Ovary (tissue), 9 donors: Measurements from ENCODE around the gene ZMAT5. TPM values are rescaled to one million over a fixed set of nuclear protein-coding genes. Genes with fewer than 3 reads are reported as not detected.

Source experiments
- DNase-seq, 5 donors: peaks; one replicate each; pipeline ENCODE4 v3.0.0-alpha.2; 2019 to 2020
- H3K27ac ChIP-seq, 2 donors: fragments of 200-600 bp; one replicate each; pipeline versions ENCODE4 v1.5.1 to v1.8.0; 2019 to 2022
- H3K27me3 ChIP-seq: fragments of 200-600 bp; one replicate; pipeline ENCODE4 v1.8.0; 2022
- H3K36me3 ChIP-seq: fragments of 200-600 bp; sonication (generic); one replicate; pipeline ENCODE4 v1.5.1; 2019
- H3K4me1 ChIP-seq: one replicate; pipeline ENCODE4 v1.8.1; 2013; ENCODE audit warnings: mild to moderate bottlenecking, moderate library complexity; ENCODE audit not compliant: insufficient read depth
- H3K4me3 ChIP-seq: fragments of 200-600 bp; sonication (generic); one replicate; pipeline ENCODE4 v1.5.1; 2017
- H3K9me3 ChIP-seq, 2 donors: fragments of 200-600 bp in 1 of 2; sonication (generic) in 1 of 2; one replicate each; pipeline versions ENCODE4 v1.5.1 to v1.8.1; 2013 to 2019; ENCODE audit warnings: mild to moderate bottlenecking in 1 of 2, moderate library complexity in 1 of 2
- EP300 ChIP-seq: sonication (generic); formaldehyde crosslinking; IDR thresholded peaks from one replicate; pipeline ENCODE4 v1.6.1; 2017; ENCODE audit warnings: antibody characterized with exemption
- POLR2A ChIP-seq: fragments of 450-650 bp; IDR thresholded peaks from one replicate; pipeline ENCODE4 v1.6.1; 2017; ENCODE audit warnings: antibody characterized with exemption, mild to moderate bottlenecking, moderate library complexity
- WGBS, 3 donors: extraction: QIAGEN DNeasy Blood & Tissue Kit in 1 of 3; methylation state at CpG; one replicate each; pipeline versions ENCODE4 v1.1.5 to v1.1.7; 2013 to 2017; 5-methylcytosine and 5-hydroxymethylcytosine counted together
- intact Hi-C, 4 donors: fragments of 100-400 bp; cut with DNase I; formaldehyde crosslinking; loops; one replicate each; pipeline versions ENCODE4 v1.11.0 to v1.15.1; 2022 to 2023
- polyA plus RNA-seq, 2 donors: library from polyadenylated mRNA; stranded (reverse); fragments of 200-250 nt in 1 of 2; fragments of 350-450 nt in 1 of 2; fragmentation: Illumina TruSeq in 1 of 2; extraction: RNeasy Lipid Tissue Mini Kit (QIAGEN cat#74804) in 1 of 2; gene quantifications; one replicate each; pipeline ENCODE4 v1.2.3, GENCODE V29; 2013 to 2014
- total RNA-seq, 7 donors: library from RNA; depleted of rRNA in 2 of 7; stranded (reverse); fragments of >200 nt in 2 of 7; fragmentation: NEBNext Ultra II Directional in 3 of 7; extraction: Animal tissue kit (Norgen Biotek cat#: 25700) in 3 of 7; gene quantifications; one replicate each; pipeline versions ENCODE4 v1.1.0 to v1.2.4, GENCODE V29; 2016 to 2023
- TF ChIP-seq, protein P1 (sequence below), 3 donors: fragments of 450-650 bp in 2 of 3; fragments of 200-600 bp in 1 of 3; IDR thresholded peaks; one replicate each; pipeline versions ENCODE4 v1.5.1 to v1.8.0; 2016 to 2022; ENCODE audit warnings: antibody characterized with exemption in 3 of 3, mild to moderate bottlenecking in 1 of 3
- donor health status: DM: no; HTN: no; CAD: no; lungs with moderate emphysema.
- donor health status: DM: no; HTN: no; CAD: no.
- donor health status: Bipolar disorder and iron deficiency.
- donor health status: DM: yes; HTN: yes; CAD: no.
- donor health status: DM: no; HTN: no; CAD: no.
- donor health status: DM: yes; HTN: yes; CAD: no.

ZMAT5 gene
- total and polyA plus RNA-seq, 9 donors = 5.7 to 27.2 (median 21.4) TPM

DNA sequence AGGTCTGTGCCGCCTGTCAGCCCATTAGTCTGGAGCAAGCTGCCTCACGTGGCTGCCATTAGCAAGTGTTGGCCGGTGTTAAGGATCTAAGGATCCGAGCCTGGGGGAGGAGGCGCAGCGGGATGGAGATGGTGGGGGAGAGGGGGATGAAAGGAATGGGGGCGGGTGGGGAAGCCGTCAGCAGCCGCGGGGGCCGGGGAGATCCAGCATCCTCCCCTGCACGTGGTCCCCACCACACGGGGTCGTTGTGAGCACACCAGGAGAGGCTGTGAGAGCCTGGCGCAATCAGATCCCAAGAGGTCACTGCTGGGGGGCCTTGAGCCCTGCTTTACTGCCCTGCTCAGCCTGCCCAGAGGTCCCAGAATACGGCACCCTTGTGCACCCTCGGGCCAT is 39.7 kb downstream of the ZMAT5 start:
- 3 to 4% (median 4%) methylated on average over 16 to 17 of the region's 17 CpGs for WGBS, 3 donors
- peak; percentile 27 to 61 (median 37) for DNase-seq
- Histone ChIP-seq H3K27me3 (no peaks in the 10 kb centered on the region), H3K4me3 (no peak overlapping the region), H3K36me3 (no peaks in the 10 kb centered on the region), H3K27ac (no peak overlapping the region), H3K4me1 (no peaks in the 10 kb centered on the region), H3K9me3 (no peaks in the 10 kb centered on the region)
- intact Hi-C loops = no loop called here
- TF ChIP-seq, protein P1, sequence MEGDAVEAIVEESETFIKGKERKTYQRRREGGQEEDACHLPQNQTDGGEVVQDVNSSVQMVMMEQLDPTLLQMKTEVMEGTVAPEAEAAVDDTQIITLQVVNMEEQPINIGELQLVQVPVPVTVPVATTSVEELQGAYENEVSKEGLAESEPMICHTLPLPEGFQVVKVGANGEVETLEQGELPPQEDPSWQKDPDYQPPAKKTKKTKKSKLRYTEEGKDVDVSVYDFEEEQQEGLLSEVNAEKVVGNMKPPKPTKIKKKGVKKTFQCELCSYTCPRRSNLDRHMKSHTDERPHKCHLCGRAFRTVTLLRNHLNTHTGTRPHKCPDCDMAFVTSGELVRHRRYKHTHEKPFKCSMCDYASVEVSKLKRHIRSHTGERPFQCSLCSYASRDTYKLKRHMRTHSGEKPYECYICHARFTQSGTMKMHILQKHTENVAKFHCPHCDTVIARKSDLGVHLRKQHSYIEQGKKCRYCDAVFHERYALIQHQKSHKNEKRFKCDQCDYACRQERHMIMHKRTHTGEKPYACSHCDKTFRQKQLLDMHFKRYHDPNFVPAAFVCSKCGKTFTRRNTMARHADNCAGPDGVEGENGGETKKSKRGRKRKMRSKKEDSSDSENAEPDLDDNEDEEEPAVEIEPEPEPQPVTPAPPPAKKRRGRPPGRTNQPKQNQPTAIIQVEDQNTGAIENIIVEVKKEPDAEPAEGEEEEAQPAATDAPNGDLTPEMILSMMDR (IDR thresholded peaks at IDR 0.05) = no peak
- no peak for TF ChIP-seq POLR2A
- no peak for TF ChIP-seq EP300

DNA sequence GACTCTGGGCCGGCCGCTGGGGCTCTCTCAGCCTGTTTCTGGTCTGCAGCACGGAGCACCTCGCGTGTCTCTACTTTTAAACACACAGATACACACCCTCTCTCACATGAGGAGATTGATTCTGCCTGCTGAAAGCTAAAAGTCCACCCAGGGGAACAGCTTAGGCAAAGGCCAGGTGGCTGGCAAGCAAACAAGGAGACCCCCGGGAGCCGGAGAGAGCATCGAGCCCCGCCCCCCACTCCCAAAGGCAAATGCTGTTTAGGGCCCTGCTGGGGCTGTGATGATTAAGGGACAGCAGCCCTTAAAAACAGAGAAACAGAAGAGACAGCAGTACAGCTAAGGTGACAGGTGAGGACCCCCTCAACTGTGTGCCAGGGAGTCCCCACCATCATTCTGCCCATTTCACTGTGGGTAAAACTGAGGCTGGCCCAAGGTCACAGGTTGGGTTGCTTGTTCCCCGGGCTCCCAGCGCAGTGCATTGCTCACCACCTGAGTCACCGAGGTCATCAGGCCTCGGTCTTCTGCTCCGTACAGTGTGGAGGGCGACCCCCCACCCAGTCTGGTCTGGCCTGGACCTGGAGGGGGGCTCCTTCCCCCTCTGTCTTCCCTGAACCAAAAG is 40.2 kb downstream of the ZMAT5 start:
- 31 to 44% (median 40%) methylated on average over 14 to 15 of the region's 15 CpGs for WGBS, 3 donors

DNA sequence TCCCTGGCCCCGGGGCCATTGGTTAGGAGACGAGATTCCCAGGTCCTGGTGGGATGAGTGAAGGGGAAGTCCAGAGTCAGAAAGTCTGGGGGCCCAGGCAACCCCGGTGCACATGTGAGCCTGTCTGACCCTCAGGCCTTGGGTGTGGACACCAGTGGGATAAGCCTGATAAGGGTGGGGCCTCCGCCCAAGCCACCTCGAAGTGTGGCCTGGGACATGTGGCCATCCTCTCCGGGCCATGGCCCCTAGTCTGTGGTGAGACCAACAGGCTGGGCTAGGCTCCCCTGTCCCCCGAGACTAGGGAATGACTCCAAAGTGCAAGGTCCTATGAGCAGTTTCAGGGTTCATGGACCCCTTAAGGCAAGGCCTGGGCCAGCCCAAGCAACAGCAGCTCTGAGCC is 40.7 kb downstream of the ZMAT5 start:
- H3K4me3 ChIP-seq = no peak overlapping the region
- H3K4me1 ChIP-seq = no peaks in the 10 kb centered on the region
- no peak for DNase-seq
- intact Hi-C loops = no loop called here
- no peaks in the 10 kb centered on the region for H3K27me3 ChIP-seq
- 61 to 70% (median 69%) methylated on average over 4 to 7 of the region's 7 CpGs for WGBS, 3 donors
- H3K9me3 ChIP-seq = no peaks in the 10 kb centered on the region
- no peak for TF ChIP-seq EP300
- TF ChIP-seq POLR2A = no peak
- TF ChIP-seq, protein P1 (IDR thresholded peaks at IDR 0.05) = no peak
- H3K36me3 ChIP-seq = no peaks in the 10 kb centered on the region
- H3K27ac ChIP-seq = no peak overlapping the region

More for the DNA sequence above, 40.2 kb downstream of the ZMAT5 start:
- Histone ChIP-seq H3K4me1 (no peaks in the 10 kb centered on the region), H3K4me3 (no peak overlapping the region), H3K27ac (no peak overlapping the region), H3K36me3 (no peaks in the 10 kb centered on the region), H3K27me3 (no peaks in the 10 kb centered on the region), H3K9me3 (no peaks in the 10 kb centered on the region)
- intact Hi-C loops = no loop called here
- TF ChIP-seq POLR2A (no peak), EP300 (no peak)
- TF ChIP-seq, protein P1 (IDR thresholded peaks at IDR 0.05) = no peak
- no peak for DNase-seq

DNA sequence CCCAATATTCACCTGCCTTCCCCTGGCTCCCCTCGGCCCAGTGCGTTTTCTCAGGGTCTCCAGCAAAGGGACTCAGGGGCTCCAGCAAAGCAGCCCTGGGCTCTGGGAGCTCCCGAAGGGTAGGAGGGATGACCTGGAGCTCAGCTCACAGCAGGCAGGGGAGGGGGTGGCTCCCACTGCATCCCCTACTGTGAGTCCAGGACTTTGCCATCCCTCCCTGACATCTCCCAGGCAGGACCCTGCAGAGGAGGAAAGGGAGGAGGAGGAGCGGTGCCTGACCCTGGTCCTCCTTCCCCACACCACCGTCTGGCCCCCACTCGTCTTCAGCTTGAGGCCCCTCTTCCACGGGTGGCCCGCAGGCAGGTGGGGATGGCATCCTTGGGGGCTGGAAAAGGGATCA is 42.0 kb downstream of the ZMAT5 start:
- no peaks in the 10 kb centered on the region for H3K27me3 ChIP-seq
- H3K36me3 ChIP-seq = no peaks in the 10 kb centered on the region
- intact Hi-C loops = no loop called here
- TF ChIP-seq EP300 (no peak), POLR2A (no peak)
- TF ChIP-seq, protein P1 (IDR thresholded peaks at IDR 0.05) = no peak
- no peak overlapping the region for H3K27ac ChIP-seq
- WGBS, 3 donors = 42 to 64% (median 45%) methylated on average over 8 of the region's 8 CpGs
- no peaks in the 10 kb centered on the region for H3K9me3 ChIP-seq
- DNase-seq = no peak
- H3K4me3 ChIP-seq = no peak overlapping the region
- H3K4me1 ChIP-seq = no peaks in the 10 kb centered on the region
